ENCODE data around the gene ARID1B. TPM values are rescaled to one million over a fixed set of nuclear protein-coding genes. Genes with fewer than 3 reads are reported as not detected.

ARID1B gene
- total RNA-seq, 5 donors from 2014 or later (not counting 1 experiment from before 2014, with no cell fraction given): 103 to 161 (median 108) TPM

DNA sequence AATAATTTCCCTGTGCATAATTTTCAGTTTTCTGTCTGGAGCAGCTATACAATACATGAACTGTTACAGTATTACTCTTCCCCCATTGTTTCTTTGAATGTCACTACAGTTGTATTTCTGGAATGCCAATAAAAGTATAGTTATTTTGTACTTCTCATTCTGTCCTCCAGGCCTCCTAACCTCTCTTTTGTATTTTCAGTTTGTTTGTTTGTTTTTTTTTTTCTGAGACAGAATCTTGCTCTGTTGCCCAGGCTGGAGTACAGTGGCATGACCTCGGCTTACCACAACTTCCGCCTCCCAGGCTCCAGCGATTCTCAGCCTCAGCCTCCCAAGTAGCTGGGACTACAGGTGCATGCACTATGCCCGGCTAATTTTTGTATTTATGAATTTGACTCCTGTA, 16.8 kb upstream of the ARID1B start:
- Mint-ChIP-seq H3K9me3 (no peaks in the 10 kb centered on the region), H3K36me3 (no peaks in the 10 kb centered on the region), H3K4me3 (no peak overlapping the region), H3K27me3 (peaks cover 2 to 3% of the 10 kb centered on the region in 2 donors), H3K4me1 (no peaks in the 10 kb centered on the region), H3K27ac (no peak overlapping the region)
- 82% methylated on average over 4 of the region's 4 CpGs for WGBS (ENCODE audit: insufficient coverage)
- CTCF ChIA-PET: no interaction called here
- Histone ChIP-seq H3K4me1 (ENCODE audit: control insufficient read depth in 1 of 2, extremely low read depth in 1 of 2, insufficient read depth in 2 of 2, low read length in 2 of 2) (no peaks in the 10 kb centered on the region), H3K27me3 (replicated peaks in 1 of 2; ENCODE audit: control insufficient read depth in 2 of 2, extremely low read depth in 1 of 2, insufficient read depth in 2 of 2, low read length in 1 of 2) (peaks cover 0 to 8% of the 10 kb centered on the region in 2 experiments), H3K27ac (ENCODE audit: low read length) (no peak overlapping the region), H3K4me3 (ENCODE audit: control insufficient read depth in 1 of 2, extremely low read depth in 1 of 2, low read length in 1 of 2) (no peak overlapping the region), H3K36me3 (ENCODE audit: control insufficient read depth in 2 of 2, extremely low read depth in 1 of 2, insufficient read depth in 1 of 2, low read length in 1 of 2) (no peaks in the 10 kb centered on the region), H3K9me3 (no peaks in the 10 kb centered on the region)
- ATAC-seq (replicated peaks in 1 of 4): no peak
- no peak for DNase-seq
- POLR2A ChIA-PET: no interaction called here

DNA sequence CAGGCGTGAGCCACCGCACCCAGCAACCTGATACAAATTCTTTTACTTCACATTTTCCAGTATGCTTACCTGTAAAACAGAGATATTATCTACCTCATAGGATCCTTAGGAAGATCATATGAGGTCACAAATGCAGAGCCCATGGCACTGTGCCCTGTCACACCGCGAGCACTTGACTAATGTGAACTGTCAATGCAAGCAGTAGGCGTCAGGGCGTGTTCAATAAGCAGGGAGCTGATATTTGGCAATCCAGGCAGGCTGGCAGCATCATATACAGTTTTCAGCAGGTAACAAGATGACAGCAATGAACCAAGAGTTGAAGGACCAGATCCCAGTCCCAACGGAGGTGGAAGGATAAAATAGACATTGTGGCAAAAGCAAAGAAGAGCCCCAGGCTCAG, 14.6 kb upstream of the ARID1B start:
- CTCF ChIA-PET: no interaction called here
- Histone ChIP-seq H3K27ac (ENCODE audit: low read length) (no peak overlapping the region), H3K9me3 (no peaks in the 10 kb centered on the region), H3K4me3 (ENCODE audit: control insufficient read depth in 1 of 2, extremely low read depth in 1 of 2, low read length in 1 of 2) (no peak overlapping the region), H3K4me1 (ENCODE audit: control insufficient read depth in 1 of 2, extremely low read depth in 1 of 2, insufficient read depth in 2 of 2, low read length in 2 of 2) (no peaks in the 10 kb centered on the region), H3K27me3 (replicated peaks in 1 of 2; ENCODE audit: control insufficient read depth in 2 of 2, extremely low read depth in 1 of 2, insufficient read depth in 2 of 2, low read length in 1 of 2) (peaks cover 0 to 3% of the 10 kb centered on the region in 2 experiments), H3K36me3 (ENCODE audit: control insufficient read depth in 2 of 2, extremely low read depth in 1 of 2, insufficient read depth in 1 of 2, low read length in 1 of 2) (no peaks in the 10 kb centered on the region)
- H3K4me3 Mint-ChIP-seq: no peak overlapping the region
- DNase-seq (no peak), ATAC-seq (replicated peaks in 1 of 4) (no peak)
- H3K27me3 Mint-ChIP-seq: no peaks in the 10 kb centered on the region
- no peaks in the 10 kb centered on the region for H3K36me3 Mint-ChIP-seq
- no peak overlapping the region for H3K27ac Mint-ChIP-seq
- 98% methylated on average over 6 of the region's 7 CpGs for WGBS (ENCODE audit: insufficient coverage)
- POLR2A ChIA-PET: no interaction called here
- H3K9me3 Mint-ChIP-seq: no peaks in the 10 kb centered on the region
- peaks cover 0 to 2% (median 2%) of the 10 kb centered on the region in 3 donors for H3K4me1 Mint-ChIP-seq

- 93% methylated on average over 10 of the region's 10 CpGs for WGBS (ENCODE audit: insufficient coverage)
- no peak overlapping the region for H3K27ac Mint-ChIP-seq
- POLR2A ChIA-PET: no interaction called here
Measured at GRCh38 chr6:156765117-156765516, 12.1 kb upstream of the ARID1B start.

GRCh38 chr6:156767603-156768467, 9.3 kb upstream of the ARID1B start:
- H3K27ac Mint-ChIP-seq: no peak overlapping the region
- no peak overlapping the region for H3K4me3 Mint-ChIP-seq
- peaks cover 0 to 3% of the 10 kb centered on the region in 2 experiments for H3K27me3 ChIP-seq (replicated peaks in 1 of 2; ENCODE audit: control insufficient read depth in 2 of 2, extremely low read depth in 1 of 2, insufficient read depth in 2 of 2, low read length in 1 of 2)
- no peak overlapping the region for H3K4me3 ChIP-seq (ENCODE audit: control insufficient read depth in 1 of 2, extremely low read depth in 1 of 2, low read length in 1 of 2)
- 93% methylated on average over 2 of the region's 9 CpGs for WGBS (ENCODE audit: insufficient coverage)
- no peaks in the 10 kb centered on the region for H3K4me1 ChIP-seq (ENCODE audit: control insufficient read depth in 1 of 2, extremely low read depth in 1 of 2, insufficient read depth in 2 of 2, low read length in 2 of 2)
- H3K4me1 Mint-ChIP-seq: peaks cover 2 to 11% (median 8%) of the 10 kb centered on the region in 3 donors
- H3K36me3 ChIP-seq (ENCODE audit: control insufficient read depth in 2 of 2, extremely low read depth in 1 of 2, insufficient read depth in 1 of 2, low read length in 1 of 2): no peaks in the 10 kb centered on the region
- ATAC-seq (replicated peaks in 1 of 4) (peak in 1 of 4 experiments; percentile 29), DNase-seq (no peak)
- H3K9me3 Mint-ChIP-seq: no peaks in the 10 kb centered on the region
- ChIA-PET CTCF (no interaction called here), POLR2A (interaction anchor here in 1 of 2 donors (0.5 to 0.7 kb wide), 2 partner anchors 45 to 82 kb away, joined by 5 to 8 read pairs; no protein-coding TSS in a partner anchor)
- no peak overlapping the region for H3K27ac ChIP-seq (ENCODE audit: low read length)
- H3K9me3 ChIP-seq: no peaks in the 10 kb centered on the region
- no peaks in the 10 kb centered on the region for H3K36me3 Mint-ChIP-seq
- H3K27me3 Mint-ChIP-seq: no peaks in the 10 kb centered on the region

More at GRCh38 chr6:156765117-156765516, 12.1 kb upstream of the ARID1B start:
- H3K4me3 Mint-ChIP-seq: no peak overlapping the region
- Histone ChIP-seq H3K27ac (ENCODE audit: low read length) (no peak overlapping the region), H3K4me1 (ENCODE audit: control insufficient read depth in 1 of 2, extremely low read depth in 1 of 2, insufficient read depth in 2 of 2, low read length in 2 of 2) (no peaks in the 10 kb centered on the region), H3K36me3 (ENCODE audit: control insufficient read depth in 2 of 2, extremely low read depth in 1 of 2, insufficient read depth in 1 of 2, low read length in 1 of 2) (no peaks in the 10 kb centered on the region), H3K27me3 (replicated peaks in 1 of 2; ENCODE audit: control insufficient read depth in 2 of 2, extremely low read depth in 1 of 2, insufficient read depth in 2 of 2, low read length in 1 of 2) (peaks cover 0 to 3% of the 10 kb centered on the region in 2 experiments), H3K4me3 (ENCODE audit: control insufficient read depth in 1 of 2, extremely low read depth in 1 of 2, low read length in 1 of 2) (no peak overlapping the region), H3K9me3 (no peaks in the 10 kb centered on the region)
- CTCF ChIA-PET: interaction anchor here in 1 of 2 donors (0.7 kb wide), 1 partner anchor 1431 kb away, joined by 3 read pairs; no protein-coding TSS in a partner anchor
- no peaks in the 10 kb centered on the region for H3K9me3 Mint-ChIP-seq
- H3K36me3 Mint-ChIP-seq: no peaks in the 10 kb centered on the region
- DNase-seq: no peak
- no peak for ATAC-seq (replicated peaks in 1 of 4)
- H3K4me1 Mint-ChIP-seq: peaks cover 2 to 11% (median 8%) of the 10 kb centered on the region in 3 donors
- no peaks in the 10 kb centered on the region for H3K27me3 Mint-ChIP-seq

DNA sequence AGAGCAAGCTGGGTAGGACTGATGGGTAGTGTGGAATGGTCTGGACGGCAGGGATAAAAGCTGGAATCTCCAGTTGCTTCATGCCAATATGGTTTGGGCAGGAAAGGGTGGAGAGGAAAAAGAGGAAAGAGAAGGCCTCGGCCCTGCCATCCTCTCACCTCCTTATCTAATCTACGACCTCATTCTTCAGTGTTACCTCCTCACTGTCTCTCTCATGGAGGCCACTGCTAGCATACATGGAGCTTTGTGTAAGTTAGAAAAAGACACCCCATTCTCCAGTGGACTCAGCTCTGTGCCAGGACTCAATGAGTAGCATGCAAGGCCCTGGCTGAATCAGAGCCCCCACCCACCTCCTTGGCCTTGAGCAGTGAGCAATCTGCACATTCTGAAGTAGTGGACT, 6.1 kb upstream of the ARID1B start:
- ATAC-seq (replicated peaks in 1 of 4) (no peak), DNase-seq (no peak)
- no peaks in the 10 kb centered on the region for H3K36me3 Mint-ChIP-seq
- ChIA-PET CTCF (interaction anchor here (0.6 to 0.7 kb wide), 3 partner anchors 15 to 70 kb away, joined by 3 read pairs; no protein-coding TSS in a partner anchor), POLR2A (interaction anchor here in 1 of 2 donors (0.6 kb wide), 1 partner anchor 53 kb away, joined by 3 read pairs; no protein-coding TSS in a partner anchor)
- no peak overlapping the region for H3K4me3 Mint-ChIP-seq
- no peaks in the 10 kb centered on the region for H3K9me3 ChIP-seq
- H3K4me1 ChIP-seq (ENCODE audit: control insufficient read depth in 1 of 2, extremely low read depth in 1 of 2, insufficient read depth in 2 of 2, low read length in 2 of 2): peaks cover 0 to 8% of the 10 kb centered on the region in 2 experiments
- peaks cover 16 to 27% (median 23%) of the 10 kb centered on the region in 3 donors for H3K4me1 Mint-ChIP-seq
- no peaks in the 10 kb centered on the region for H3K9me3 Mint-ChIP-seq
- no peak overlapping the region for H3K4me3 ChIP-seq (ENCODE audit: control insufficient read depth in 1 of 2, extremely low read depth in 1 of 2, low read length in 1 of 2)
- no peaks in the 10 kb centered on the region for H3K27me3 Mint-ChIP-seq
- H3K36me3 ChIP-seq (ENCODE audit: control insufficient read depth in 2 of 2, extremely low read depth in 1 of 2, insufficient read depth in 1 of 2, low read length in 1 of 2): no peaks in the 10 kb centered on the region
- no CpG with 5 or more reads among the region's 3 CpGs for WGBS (ENCODE audit: insufficient coverage)
- no peak overlapping the region for H3K27ac Mint-ChIP-seq
- H3K27ac ChIP-seq (ENCODE audit: low read length): no peak overlapping the region
- no peaks in the 10 kb centered on the region for H3K27me3 ChIP-seq (replicated peaks in 1 of 2; ENCODE audit: control insufficient read depth in 2 of 2, extremely low read depth in 1 of 2, insufficient read depth in 2 of 2, low read length in 1 of 2)

GRCh38 chr6:156771761-156772160, 5.4 kb upstream of the ARID1B start:
- no peak overlapping the region for H3K27ac ChIP-seq (ENCODE audit: low read length)
- peaks cover 3 to 13% of the 10 kb centered on the region in 2 experiments for H3K4me1 ChIP-seq (ENCODE audit: control insufficient read depth in 1 of 2, extremely low read depth in 1 of 2, insufficient read depth in 2 of 2, low read length in 2 of 2)
- H3K36me3 ChIP-seq (ENCODE audit: control insufficient read depth in 2 of 2, extremely low read depth in 1 of 2, insufficient read depth in 1 of 2, low read length in 1 of 2): no peaks in the 10 kb centered on the region
- H3K4me1 Mint-ChIP-seq: peaks cover 22 to 34% (median 29%) of the 10 kb centered on the region in 3 donors
- no peak overlapping the region for H3K4me3 ChIP-seq (ENCODE audit: control insufficient read depth in 1 of 2, extremely low read depth in 1 of 2, low read length in 1 of 2)
- ChIA-PET POLR2A (no interaction called here), CTCF (interaction anchor here in 1 of 2 donors (0.6 kb wide), 1 partner anchor 71 kb away, joined by 3 read pairs; no protein-coding TSS in a partner anchor)
- H3K9me3 ChIP-seq: no peaks in the 10 kb centered on the region
- DNase-seq (no peak), ATAC-seq (replicated peaks in 1 of 4) (no peak)
- WGBS (ENCODE audit: insufficient coverage): 95% methylated on average over 6 of the region's 7 CpGs
- H3K27me3 Mint-ChIP-seq: no peaks in the 10 kb centered on the region
- H3K36me3 Mint-ChIP-seq: no peaks in the 10 kb centered on the region
- H3K4me3 Mint-ChIP-seq: no peak overlapping the region
- H3K9me3 Mint-ChIP-seq: no peaks in the 10 kb centered on the region
- H3K27me3 ChIP-seq (replicated peaks in 1 of 2; ENCODE audit: control insufficient read depth in 2 of 2, extremely low read depth in 1 of 2, insufficient read depth in 2 of 2, low read length in 1 of 2): no peaks in the 10 kb centered on the region
- no peak overlapping the region for H3K27ac Mint-ChIP-seq

Measured in T-cell (primary cell).